ENCODE measurements around the gene SPPL3.

DNA sequence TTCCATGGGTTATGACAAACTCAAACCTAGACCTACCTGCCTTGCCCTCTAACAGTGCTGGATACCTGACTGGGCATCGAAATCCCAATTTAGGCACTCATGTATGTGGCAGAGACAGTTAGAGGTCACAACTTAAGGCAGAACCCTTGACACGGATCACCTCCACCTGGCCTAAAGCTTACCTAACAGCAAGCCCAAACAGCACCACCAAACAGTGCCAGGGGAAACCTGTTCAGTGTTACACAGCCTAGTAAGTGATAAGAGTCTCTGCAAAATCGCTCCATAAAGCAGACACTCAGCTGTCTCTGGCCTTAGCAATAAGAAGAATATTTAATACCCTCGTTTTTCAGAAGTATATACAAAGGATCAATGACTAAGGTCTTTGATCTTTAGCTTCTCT is 77.8 kb downstream of the SPPL3 start:
- TF ChIP-seq, protein P1, sequence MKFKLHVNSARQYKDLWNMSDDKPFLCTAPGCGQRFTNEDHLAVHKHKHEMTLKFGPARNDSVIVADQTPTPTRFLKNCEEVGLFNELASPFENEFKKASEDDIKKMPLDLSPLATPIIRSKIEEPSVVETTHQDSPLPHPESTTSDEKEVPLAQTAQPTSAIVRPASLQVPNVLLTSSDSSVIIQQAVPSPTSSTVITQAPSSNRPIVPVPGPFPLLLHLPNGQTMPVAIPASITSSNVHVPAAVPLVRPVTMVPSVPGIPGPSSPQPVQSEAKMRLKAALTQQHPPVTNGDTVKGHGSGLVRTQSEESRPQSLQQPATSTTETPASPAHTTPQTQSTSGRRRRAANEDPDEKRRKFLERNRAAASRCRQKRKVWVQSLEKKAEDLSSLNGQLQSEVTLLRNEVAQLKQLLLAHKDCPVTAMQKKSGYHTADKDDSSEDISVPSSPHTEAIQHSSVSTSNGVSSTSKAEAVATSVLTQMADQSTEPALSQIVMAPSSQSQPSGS (tag by site-specific recombination; IDR thresholded peaks at IDR 0.05; ENCODE audit: low read depth) = no peak
- no peak for TF ChIP-seq YY1 (tag by site-specific recombination; IDR thresholded peaks at IDR 0.05)
- no peak for TF ChIP-seq KLF16 (tag by site-specific recombination; IDR thresholded peaks at IDR 0.05)
- TF ChIP-seq, protein P2, sequence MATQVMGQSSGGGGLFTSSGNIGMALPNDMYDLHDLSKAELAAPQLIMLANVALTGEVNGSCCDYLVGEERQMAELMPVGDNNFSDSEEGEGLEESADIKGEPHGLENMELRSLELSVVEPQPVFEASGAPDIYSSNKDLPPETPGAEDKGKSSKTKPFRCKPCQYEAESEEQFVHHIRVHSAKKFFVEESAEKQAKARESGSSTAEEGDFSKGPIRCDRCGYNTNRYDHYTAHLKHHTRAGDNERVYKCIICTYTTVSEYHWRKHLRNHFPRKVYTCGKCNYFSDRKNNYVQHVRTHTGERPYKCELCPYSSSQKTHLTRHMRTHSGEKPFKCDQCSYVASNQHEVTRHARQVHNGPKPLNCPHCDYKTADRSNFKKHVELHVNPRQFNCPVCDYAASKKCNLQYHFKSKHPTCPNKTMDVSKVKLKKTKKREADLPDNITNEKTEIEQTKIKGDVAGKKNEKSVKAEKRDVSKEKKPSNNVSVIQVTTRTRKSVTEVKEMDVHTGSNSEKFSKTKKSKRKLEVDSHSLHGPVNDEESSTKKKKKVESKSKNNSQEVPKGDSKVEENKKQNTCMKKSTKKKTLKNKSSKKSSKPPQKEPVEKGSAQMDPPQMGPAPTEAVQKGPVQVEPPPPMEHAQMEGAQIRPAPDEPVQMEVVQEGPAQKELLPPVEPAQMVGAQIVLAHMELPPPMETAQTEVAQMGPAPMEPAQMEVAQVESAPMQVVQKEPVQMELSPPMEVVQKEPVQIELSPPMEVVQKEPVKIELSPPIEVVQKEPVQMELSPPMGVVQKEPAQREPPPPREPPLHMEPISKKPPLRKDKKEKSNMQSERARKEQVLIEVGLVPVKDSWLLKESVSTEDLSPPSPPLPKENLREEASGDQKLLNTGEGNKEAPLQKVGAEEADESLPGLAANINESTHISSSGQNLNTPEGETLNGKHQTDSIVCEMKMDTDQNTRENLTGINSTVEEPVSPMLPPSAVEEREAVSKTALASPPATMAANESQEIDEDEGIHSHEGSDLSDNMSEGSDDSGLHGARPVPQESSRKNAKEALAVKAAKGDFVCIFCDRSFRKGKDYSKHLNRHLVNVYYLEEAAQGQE (tag by site-specific recombination; IDR thresholded peaks at IDR 0.05) = no peak
- TF ChIP-seq CTCF (tag by site-specific recombination; IDR thresholded peaks at IDR 0.05) = no peak
- TF ChIP-seq TCF7L2 (IDR thresholded peaks at IDR 0.05; ENCODE audit: borderline replicate concordance, low read depth, low read length) = no peak

All from HEK293 (cell line).